SU-DHL-6 (cell line): ENCODE measurements around the gene RNASEL.

ENCODE experiments used
- EZH2phosphoT487 ChIP-seq: fragments of 200-600 bp; sonication (generic), shearing (Covaris generic); conservative IDR thresholded peaks from 2 replicates; pipeline ENCODE4 v1.6.1; 2018; ENCODE audit warnings: mild to moderate bottlenecking, antibody characterized with exemption, low read length, moderate library complexity, mixed read lengths
- TF ChIP-seq, protein P1 (sequence below): fragments of 200-600 bp; sonication (generic); IDR thresholded peaks from one replicate; pipeline ENCODE4 v1.5.1; 2017; ENCODE audit warnings: antibody characterized with exemption, mild to moderate bottlenecking, low read length, moderate library complexity; ENCODE audit not compliant: insufficient read depth, poor library complexity, severe bottlenecking

DNA sequence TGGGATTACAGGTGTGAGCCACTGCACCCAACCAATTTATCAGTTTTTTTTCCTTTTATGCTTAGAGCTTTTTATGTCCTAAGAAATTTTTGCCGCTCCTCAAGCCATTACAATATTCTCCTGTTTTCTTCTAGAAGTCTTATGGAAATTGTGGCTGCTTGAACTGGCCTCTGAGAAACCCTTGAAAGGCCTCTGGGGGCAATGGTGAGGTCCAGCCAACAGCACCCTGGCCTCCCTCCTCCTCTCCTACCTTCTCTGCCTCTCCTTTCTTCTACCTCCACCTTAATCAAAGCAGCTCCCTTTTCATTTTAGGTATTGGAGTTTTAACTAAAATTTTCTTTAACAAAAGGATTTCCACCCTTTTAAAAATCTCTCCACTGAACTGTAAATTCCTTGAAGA is 39.6 kb upstream of the RNASEL start:
- TF ChIP-seq, protein P1, sequence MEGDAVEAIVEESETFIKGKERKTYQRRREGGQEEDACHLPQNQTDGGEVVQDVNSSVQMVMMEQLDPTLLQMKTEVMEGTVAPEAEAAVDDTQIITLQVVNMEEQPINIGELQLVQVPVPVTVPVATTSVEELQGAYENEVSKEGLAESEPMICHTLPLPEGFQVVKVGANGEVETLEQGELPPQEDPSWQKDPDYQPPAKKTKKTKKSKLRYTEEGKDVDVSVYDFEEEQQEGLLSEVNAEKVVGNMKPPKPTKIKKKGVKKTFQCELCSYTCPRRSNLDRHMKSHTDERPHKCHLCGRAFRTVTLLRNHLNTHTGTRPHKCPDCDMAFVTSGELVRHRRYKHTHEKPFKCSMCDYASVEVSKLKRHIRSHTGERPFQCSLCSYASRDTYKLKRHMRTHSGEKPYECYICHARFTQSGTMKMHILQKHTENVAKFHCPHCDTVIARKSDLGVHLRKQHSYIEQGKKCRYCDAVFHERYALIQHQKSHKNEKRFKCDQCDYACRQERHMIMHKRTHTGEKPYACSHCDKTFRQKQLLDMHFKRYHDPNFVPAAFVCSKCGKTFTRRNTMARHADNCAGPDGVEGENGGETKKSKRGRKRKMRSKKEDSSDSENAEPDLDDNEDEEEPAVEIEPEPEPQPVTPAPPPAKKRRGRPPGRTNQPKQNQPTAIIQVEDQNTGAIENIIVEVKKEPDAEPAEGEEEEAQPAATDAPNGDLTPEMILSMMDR: no peak
- no peak for TF ChIP-seq EZH2phosphoT487
